ENCODE data around the gene HOXD8. TPM values are rescaled to one million over a fixed set of nuclear protein-coding genes. Genes with fewer than 3 reads are reported as not detected.

HOXD8 gene
- not detected in 2 replicates for total RNA-seq

DNA sequence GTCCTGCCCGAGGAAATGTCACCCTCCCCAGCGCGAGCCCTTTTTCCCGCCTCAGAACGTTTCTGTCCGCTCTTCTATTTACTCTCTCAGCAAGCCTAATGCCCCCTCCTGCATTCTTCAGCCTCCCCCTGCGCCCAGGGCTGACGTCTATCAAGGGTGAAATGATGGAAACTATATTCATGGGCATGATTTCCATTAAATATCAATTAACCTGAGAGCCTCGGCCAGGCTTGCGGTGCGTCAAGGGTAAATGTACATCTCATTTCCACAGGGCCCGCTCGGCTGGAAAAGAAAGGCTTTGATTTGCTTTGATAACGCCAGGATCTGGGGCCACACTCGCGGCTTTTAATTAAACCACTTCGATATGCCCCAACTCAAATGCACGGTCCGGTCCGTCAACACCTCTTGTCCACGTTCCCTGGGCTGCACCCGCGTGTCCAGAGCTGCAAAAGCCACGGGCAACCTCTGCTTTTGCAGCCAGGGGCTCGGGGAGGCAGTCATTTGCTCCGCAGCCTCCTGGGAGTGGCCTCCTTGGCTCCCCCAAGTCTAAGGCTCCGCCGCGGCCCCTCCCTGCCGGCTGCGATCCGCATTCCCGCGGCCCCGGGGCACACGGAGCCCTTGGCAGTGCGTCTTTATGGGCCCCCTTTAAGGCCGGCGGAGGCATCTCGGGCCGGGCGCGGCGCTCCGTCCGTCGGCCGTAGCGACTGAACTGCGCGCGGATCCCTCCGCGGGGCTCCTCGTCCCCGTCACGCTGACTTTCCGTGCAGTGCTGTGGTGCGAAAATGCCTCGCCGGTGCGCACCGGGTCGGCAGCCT, at the start of gene HOXD8:
TSS of gene HOXD8 (plus strand) at position 724 of the 815 bp plus-strand sequence. CDS start 662 bp downstream, outside the sequence.
- H3K27ac Mint-ChIP-seq = peak within 1 kb of the TSS; percentile 46
- H3K27me3 Mint-ChIP-seq = peaks cover 70% of the 10 kb centered on the region
- no peaks in the 10 kb centered on the region for H3K36me3 Mint-ChIP-seq (ENCODE audit: low read depth)
- no peaks in the 10 kb centered on the region for H3K9me3 Mint-ChIP-seq
- intact Hi-C loops (cut with micrococcal nuclease) = loop anchor here (2.0 to 5.0 kb wide), 2 partner anchors 1288 to 1634 kb away; no protein-coding TSS in a partner anchor
- ChIA-PET POLR2A (no interaction called here), CTCF (interaction anchor here (2.6 to 4.7 kb wide), 4 partner anchors 32 to 523 kb away, joined by 17 to 94 read pairs (median 53); no protein-coding TSS in a partner anchor)
- DNase-seq = no peak
- peaks cover 31% of the 10 kb centered on the region for H3K4me1 Mint-ChIP-seq
- TF ChIP-seq, protein P1, sequence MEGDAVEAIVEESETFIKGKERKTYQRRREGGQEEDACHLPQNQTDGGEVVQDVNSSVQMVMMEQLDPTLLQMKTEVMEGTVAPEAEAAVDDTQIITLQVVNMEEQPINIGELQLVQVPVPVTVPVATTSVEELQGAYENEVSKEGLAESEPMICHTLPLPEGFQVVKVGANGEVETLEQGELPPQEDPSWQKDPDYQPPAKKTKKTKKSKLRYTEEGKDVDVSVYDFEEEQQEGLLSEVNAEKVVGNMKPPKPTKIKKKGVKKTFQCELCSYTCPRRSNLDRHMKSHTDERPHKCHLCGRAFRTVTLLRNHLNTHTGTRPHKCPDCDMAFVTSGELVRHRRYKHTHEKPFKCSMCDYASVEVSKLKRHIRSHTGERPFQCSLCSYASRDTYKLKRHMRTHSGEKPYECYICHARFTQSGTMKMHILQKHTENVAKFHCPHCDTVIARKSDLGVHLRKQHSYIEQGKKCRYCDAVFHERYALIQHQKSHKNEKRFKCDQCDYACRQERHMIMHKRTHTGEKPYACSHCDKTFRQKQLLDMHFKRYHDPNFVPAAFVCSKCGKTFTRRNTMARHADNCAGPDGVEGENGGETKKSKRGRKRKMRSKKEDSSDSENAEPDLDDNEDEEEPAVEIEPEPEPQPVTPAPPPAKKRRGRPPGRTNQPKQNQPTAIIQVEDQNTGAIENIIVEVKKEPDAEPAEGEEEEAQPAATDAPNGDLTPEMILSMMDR (IDR thresholded peaks at IDR 0.05) = no peak
- H3K4me3 Mint-ChIP-seq = peak within 1 kb of the TSS; percentile 28
- no peak for ATAC-seq (ENCODE audit: low read depth)

DNA sequence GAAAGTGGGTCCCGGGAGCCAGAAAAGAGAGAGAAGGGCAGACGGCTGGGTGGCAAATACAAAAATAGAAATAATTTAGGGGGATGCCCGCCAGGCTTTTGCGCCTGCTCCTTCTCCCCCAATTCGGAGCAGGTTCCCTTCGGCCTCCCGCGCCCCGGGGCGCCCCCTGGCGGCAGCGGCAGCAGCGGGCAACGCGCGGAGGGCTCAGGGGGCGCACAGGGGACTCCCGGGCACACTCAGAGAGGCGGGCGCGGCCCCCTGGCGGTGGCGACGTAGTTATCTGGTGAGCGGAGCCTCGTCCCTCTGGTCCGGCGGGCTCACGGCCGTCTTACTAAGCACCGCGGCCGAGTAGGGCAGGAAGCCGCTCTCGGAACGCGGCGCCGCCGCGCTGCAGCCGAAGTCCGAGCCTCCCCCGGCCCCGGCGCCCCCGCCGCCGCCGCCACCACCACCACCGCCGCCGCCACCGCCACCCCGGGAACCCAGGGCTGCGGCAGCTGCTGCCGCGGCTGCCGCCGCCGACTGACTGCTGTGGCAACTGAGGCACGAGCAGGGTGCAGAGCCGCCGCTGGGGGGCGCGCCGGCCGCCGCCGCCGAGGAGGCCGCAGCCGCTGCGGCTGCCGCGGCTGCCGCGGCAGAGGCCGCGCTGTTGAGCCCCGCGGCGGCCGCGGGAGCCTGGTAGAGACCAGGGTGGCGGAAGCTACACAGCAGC, 49.5 kb upstream of the HOXD8 start:
- intact Hi-C loops (cut with micrococcal nuclease) = loop anchor here (2.0 to 5.0 kb wide), 2 partner anchors 79 to 1743 kb away; no protein-coding TSS in a partner anchor
- Mint-ChIP-seq H3K9me3 (peaks cover 2% of the 10 kb centered on the region), H3K4me3 (peak overlapping the region; percentile 53), H3K36me3 (ENCODE audit: low read depth) (peaks cover 5% of the 10 kb centered on the region), H3K4me1 (peaks cover 7% of the 10 kb centered on the region), H3K27ac (peak overlapping the region; percentile 66), H3K27me3 (peaks cover 65% of the 10 kb centered on the region)
- ChIA-PET CTCF (no interaction called here), POLR2A (no interaction called here)
- TF ChIP-seq, protein P1 (IDR thresholded peaks at IDR 0.05) = no peak
- DNase-seq = no peak
- ATAC-seq (ENCODE audit: low read depth) = no peak

DNA sequence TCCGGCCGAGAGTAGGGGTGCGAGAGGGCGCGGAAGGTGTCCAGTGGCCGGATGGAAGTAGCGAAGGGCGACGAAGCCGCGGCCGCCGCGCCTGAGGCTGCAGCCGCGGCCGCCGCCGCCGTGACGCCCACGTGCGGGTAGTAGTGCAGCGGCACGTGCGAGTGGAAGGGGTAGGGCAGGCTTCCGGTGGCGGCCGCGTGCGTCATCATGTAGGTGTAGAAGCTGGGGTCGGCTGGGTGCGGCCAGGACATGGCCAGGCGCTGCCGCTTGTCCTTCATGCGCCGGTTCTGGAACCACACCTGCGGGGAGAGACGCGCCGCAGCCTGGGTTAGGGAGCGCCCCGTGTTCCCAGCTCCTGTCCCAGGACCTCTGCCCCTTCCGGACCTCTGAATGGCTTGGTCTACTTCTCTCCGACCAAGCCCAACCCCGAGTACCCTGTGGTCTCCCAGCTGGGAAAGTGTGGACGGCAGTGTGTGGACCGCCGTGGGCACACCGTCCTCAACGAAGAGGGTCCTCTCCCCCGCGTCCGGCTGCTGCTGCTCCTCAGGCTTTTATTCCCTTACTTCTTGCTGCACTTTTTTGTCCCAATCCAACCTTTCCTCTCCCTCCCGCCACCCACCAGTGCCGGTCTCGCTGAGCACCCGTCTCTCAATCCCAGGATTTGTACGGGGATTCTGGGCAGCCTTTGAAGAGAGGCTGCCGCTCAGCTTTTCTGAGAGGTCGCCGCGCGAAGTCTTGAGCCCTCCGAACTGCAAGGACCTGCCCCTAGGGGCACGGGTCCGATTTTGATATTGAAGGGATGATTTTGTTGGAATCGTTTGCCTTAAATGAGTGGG, 48.7 kb upstream of the HOXD8 start:
- Mint-ChIP-seq H3K4me3 (peak overlapping the region; percentile 7), H3K27ac (peak overlapping the region; percentile 46), H3K4me1 (peaks cover 7% of the 10 kb centered on the region), H3K27me3 (peaks cover 64% of the 10 kb centered on the region), H3K36me3 (ENCODE audit: low read depth) (peaks cover 5% of the 10 kb centered on the region), H3K9me3 (peaks cover 2% of the 10 kb centered on the region)
- CTCF ChIA-PET = no interaction called here
- no peak for ATAC-seq (ENCODE audit: low read depth)
- no peak for DNase-seq
- POLR2A ChIA-PET = no interaction called here
- TF ChIP-seq, protein P1 (IDR thresholded peaks at IDR 0.05) = no peak
- intact Hi-C loops (cut with micrococcal nuclease) = no loop called here

DNA sequence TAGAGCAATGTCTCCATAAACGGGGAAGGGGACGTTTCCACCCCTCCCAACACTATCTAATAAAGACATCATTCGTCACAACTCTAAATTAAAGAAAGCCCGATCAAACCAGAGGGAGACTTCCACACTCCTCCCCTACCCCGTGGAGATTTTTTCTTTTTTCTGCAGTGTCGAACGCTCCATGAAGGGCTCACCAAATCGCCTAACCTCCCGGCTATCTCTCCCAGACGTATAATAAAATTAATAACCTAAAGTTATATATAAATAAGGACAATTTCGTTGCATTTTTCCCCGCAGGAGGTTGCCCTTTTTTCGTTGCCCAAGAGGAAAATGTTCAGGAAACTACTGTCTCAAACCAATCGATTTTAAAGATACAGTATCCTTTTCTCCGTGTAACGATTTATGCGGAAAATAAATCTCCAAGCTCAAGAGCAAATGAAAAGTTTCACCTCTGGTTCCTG, 48.1 kb upstream of the HOXD8 start:
- ChIA-PET POLR2A (no interaction called here), CTCF (interaction anchor here (1.1 kb wide), 1 partner anchor 46 kb away, joined by 3 read pairs; no protein-coding TSS in a partner anchor)
- peaks cover 7% of the 10 kb centered on the region for H3K4me1 Mint-ChIP-seq
- no peak overlapping the region for H3K4me3 Mint-ChIP-seq
- H3K36me3 Mint-ChIP-seq (ENCODE audit: low read depth) = peaks cover 5% of the 10 kb centered on the region
- DNase-seq (no peak), ATAC-seq (ENCODE audit: low read depth) (no peak)
- peak overlapping the region; percentile 46 for H3K27ac Mint-ChIP-seq
- TF ChIP-seq, protein P1 (IDR thresholded peaks at IDR 0.05) = no peak
- peaks cover 2% of the 10 kb centered on the region for H3K9me3 Mint-ChIP-seq
- intact Hi-C loops (cut with micrococcal nuclease) = no loop called here
- H3K27me3 Mint-ChIP-seq = peaks cover 62% of the 10 kb centered on the region
